Adrenal gland (tissue), 5 donors: ENCODE results near the gene TAPT1.

Experiments used
- POLR2A ChIP-seq, 2 donors: fragments of 450-650 bp; IDR thresholded peaks; one replicate each; pipeline ENCODE4 v1.6.1; 2017; ENCODE audit warnings: antibody characterized with exemption in 2 of 2, mild to moderate bottlenecking in 2 of 2, moderate library complexity in 1 of 2
- TF ChIP-seq, protein P1 (sequence below), 6 experiments: fragments of 450-650 bp in 4 of 6; fragments of 200-600 bp in 2 of 6; sonication (generic) in 1 of 6; IDR thresholded peaks; 1 replicate in 5 of 6; 2 replicates in 1 of 6; pipeline versions ENCODE4 v1.5.1 to v1.8.0; 2016 to 2021; ENCODE audit warnings: antibody characterized with exemption in 6 of 6, mild to moderate bottlenecking in 2 of 6, moderate library complexity in 1 of 6
- donor health status: DM: no; HTN: no; CAD: no.

DNA sequence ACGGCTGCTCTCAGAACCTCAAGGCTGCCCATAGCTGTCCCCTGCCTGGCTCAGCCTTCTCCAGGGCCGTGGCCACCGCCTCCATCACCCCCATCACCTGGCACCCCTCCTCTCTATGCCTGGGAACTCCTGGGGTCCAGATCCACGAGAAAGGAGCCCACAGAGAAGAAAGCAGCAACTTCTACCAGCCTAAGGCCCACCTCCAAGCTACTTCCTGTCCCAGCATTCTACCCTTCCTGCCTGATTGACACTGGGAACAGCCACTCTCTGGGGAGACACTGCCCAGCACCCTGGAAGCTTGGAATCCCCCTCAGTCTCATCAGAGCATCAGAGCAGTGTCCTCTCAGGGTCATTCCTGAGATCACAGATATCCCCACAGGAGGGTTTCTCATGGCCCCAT lies 105.6 kb downstream of the TAPT1 start:
- TF ChIP-seq, protein P1, sequence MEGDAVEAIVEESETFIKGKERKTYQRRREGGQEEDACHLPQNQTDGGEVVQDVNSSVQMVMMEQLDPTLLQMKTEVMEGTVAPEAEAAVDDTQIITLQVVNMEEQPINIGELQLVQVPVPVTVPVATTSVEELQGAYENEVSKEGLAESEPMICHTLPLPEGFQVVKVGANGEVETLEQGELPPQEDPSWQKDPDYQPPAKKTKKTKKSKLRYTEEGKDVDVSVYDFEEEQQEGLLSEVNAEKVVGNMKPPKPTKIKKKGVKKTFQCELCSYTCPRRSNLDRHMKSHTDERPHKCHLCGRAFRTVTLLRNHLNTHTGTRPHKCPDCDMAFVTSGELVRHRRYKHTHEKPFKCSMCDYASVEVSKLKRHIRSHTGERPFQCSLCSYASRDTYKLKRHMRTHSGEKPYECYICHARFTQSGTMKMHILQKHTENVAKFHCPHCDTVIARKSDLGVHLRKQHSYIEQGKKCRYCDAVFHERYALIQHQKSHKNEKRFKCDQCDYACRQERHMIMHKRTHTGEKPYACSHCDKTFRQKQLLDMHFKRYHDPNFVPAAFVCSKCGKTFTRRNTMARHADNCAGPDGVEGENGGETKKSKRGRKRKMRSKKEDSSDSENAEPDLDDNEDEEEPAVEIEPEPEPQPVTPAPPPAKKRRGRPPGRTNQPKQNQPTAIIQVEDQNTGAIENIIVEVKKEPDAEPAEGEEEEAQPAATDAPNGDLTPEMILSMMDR (IDR thresholded peaks at IDR 0.05) = no peak
- no peak for TF ChIP-seq POLR2A (IDR thresholded peaks at IDR 0.05)
